ENCODE results near the gene ZNF570. TPM values are rescaled to one million over a fixed set of nuclear protein-coding genes. Genes with fewer than 3 reads are reported as not detected.

ZNF570 gene
- total and polyA plus RNA-seq, 2 donors (not counting 3 experiments of a cell fraction or from before 2014, with no cell fraction given): 1.0 to 5.0 TPM

DNA sequence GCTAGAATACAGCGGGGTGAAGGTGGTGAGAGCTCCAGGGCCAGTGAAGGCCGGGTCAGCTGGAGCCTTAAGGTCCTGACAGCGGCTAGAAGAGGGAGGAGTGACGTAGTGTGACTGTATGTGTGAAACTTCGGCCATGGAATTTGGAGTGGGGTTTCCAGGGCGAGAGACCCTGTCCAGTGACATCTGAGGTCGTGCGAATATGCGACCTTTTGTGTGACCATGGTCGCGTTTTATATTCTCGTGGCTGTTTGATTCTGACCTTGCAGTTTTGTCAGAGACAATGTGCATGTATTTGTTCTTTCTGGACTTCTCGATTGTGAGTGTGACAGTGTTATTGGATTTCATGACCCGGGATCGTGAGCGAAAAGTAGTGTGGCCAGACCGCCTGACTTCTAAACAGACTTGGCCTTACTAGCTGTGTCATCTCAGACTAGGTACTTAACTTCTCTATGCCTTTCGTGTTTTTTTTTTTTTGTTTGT lies 1.5 kb upstream of the ZNF570 start:
- H3K4me3 ChIP-seq (replicated peaks in 1 of 3; ENCODE audit: insufficient read depth in 1 of 3, low read depth in 1 of 3, low read length in 3 of 3): peak overlapping the region; percentile 59 to 77 (median 59)
- peaks cover 2% of the 10 kb centered on the region for H3K79me2 ChIP-seq (ENCODE audit: control insufficient read depth, insufficient read depth, low read length)
- FAIRE-seq (no peak), DNase-seq (ENCODE audit: low read depth, low spot score) (no peak)
- intact Hi-C loops (cut with micrococcal nuclease) (loop anchor here (2.0 to 5.0 kb wide), 6 partner anchors 39 to 695 kb away; partner anchors contain the start of genes ZFP30, ZNF527, ZNF585B and ZNF793), dilution Hi-C loops (cut with MboI; ENCODE audit: extremely low pct_ligation_motif_present, low sequenced_read_pairs) (no loop called here)
- no peaks in the 10 kb centered on the region for H3K9me3 ChIP-seq (replicated peaks; ENCODE audit: control insufficient read depth, insufficient read depth, low read length)
- TF ChIP-seq MYC (IDR thresholded peaks at IDR 0.05; ENCODE audit: low read depth, low read length) (no peak), FOS (IDR thresholded peaks at IDR 0.05; ENCODE audit: borderline replicate concordance, insufficient read depth, low read length) (no peak), JUN (IDR thresholded peaks at IDR 0.05; ENCODE audit: borderline replicate concordance, insufficient read depth, insufficient read length, low read depth) (no peak), POLR2AphosphoS5 (IDR thresholded peaks at IDR 0.05; ENCODE audit: insufficient read depth, low read depth, low read length) (no peak), EZH2 (IDR thresholded peaks at IDR 0.05; ENCODE audit: borderline replicate concordance, low read depth, low read length, severe bottlenecking) (no peak), GATA2 (IDR thresholded peaks at IDR 0.05; ENCODE audit: insufficient read depth, insufficient read length, low read depth, low read length) (no peak), CTCF (IDR thresholded peaks at IDR 0.05; ENCODE audit: extremely low read depth in 1 of 2, insufficient read depth in 1 of 2, low read depth in 1 of 2, low read length in 2 of 2) (no peak), POLR2A (IDR thresholded peaks at IDR 0.05; ENCODE audit: low read depth, low read length) (no peak)
- TF ChIP-seq, protein P1, sequence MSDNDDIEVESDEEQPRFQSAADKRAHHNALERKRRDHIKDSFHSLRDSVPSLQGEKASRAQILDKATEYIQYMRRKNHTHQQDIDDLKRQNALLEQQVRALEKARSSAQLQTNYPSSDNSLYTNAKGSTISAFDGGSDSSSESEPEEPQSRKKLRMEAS (IDR thresholded peaks at IDR 0.05; ENCODE audit: insufficient read depth, insufficient read length): no peak
- H3K27ac ChIP-seq (ENCODE audit: insufficient read depth, low read depth, low read length): peak overlapping the region; percentile 40
- H3K4me2 ChIP-seq (ENCODE audit: insufficient read depth, low read length): peak overlapping the region; percentile 30
- no peaks in the 10 kb centered on the region for H3K9me1 ChIP-seq (replicated peaks; ENCODE audit: control insufficient read depth, extremely low read depth, insufficient read depth, low read length)
- CTCF ChIA-PET: interaction anchor here (0.6 to 1.6 kb wide), 3 partner anchors 97 to 150 kb away, joined by 3 to 4 read pairs (median 4); partner anchors contain the start of genes ZNF527, ZNF540 and ZNF571
- H4K20me1 ChIP-seq (replicated peaks; ENCODE audit: control insufficient read depth, extremely low read depth, insufficient read depth, low read length): no peaks in the 10 kb centered on the region
- POLR2A ChIA-PET: interaction anchor here (0.8 to 2.0 kb wide), 2 partner anchors 97 to 133 kb away, joined by 4 read pairs; partner anchors contain the start of gene ZNF527
- no peak overlapping the region for H3K9ac ChIP-seq (replicated peaks; ENCODE audit: extremely low read depth, insufficient read depth, low read length)
- BruUV-seq (replicated peaks): no TSS peak
- peaks cover 5% of the 10 kb centered on the region for H3K4me1 ChIP-seq (ENCODE audit: control insufficient read depth, extremely low read depth, insufficient read depth, low read length)
- H3K27me3 ChIP-seq (ENCODE audit: control insufficient read depth in 2 of 2, insufficient read depth in 2 of 2, low read length in 2 of 2): no peaks in the 10 kb centered on the region
- H3K36me3 ChIP-seq (ENCODE audit: control insufficient read depth in 2 of 2, extremely low read depth in 1 of 2, insufficient read depth in 2 of 2, low read length in 2 of 2): no peaks in the 10 kb centered on the region
- H2AFZ ChIP-seq (ENCODE audit: low read depth, low read length): peak overlapping the region; percentile 100
